ENCODE data around the gene OSBP2. TPM values are rescaled to one million over a fixed set of nuclear protein-coding genes. Genes with fewer than 3 reads are reported as not detected.

OSBP2 gene
- polyA plus RNA-seq, 1 experiment = 0.77 TPM

- no peaks in the 10 kb centered on the region for H3K36me3 ChIP-seq (ENCODE audit: control insufficient read depth, insufficient read depth, low read length)
- no peaks in the 10 kb centered on the region for H3K27me3 ChIP-seq (ENCODE audit: control insufficient read depth, insufficient read depth, low read length)
- no peak overlapping the region for H3K4me3 ChIP-seq (ENCODE audit: low read depth, low read length)
- DNase-seq (ENCODE audit: low read depth) = no peak
- ChIA-PET POLR2A (no interaction called here), CTCF (interaction anchor here (1.6 to 1.9 kb wide), 4 partner anchors 9 to 274 kb away, joined by 4 to 8 read pairs (median 6); no protein-coding TSS in a partner anchor)
- TF ChIP-seq CTCF (IDR thresholded peaks at IDR 0.05; ENCODE audit: insufficient read depth, low read depth, low read length) = no peak
Observed at GRCh38 chr22:30908051-30908461, 213.4 kb downstream of the OSBP2 start.

GRCh38 chr22:30909306-30909705, 214.6 kb downstream of the OSBP2 start:
- Histone ChIP-seq H3K27me3 (ENCODE audit: control insufficient read depth, insufficient read depth, low read length) (no peaks in the 10 kb centered on the region), H3K4me3 (ENCODE audit: low read depth, low read length) (no peak overlapping the region), H3K36me3 (ENCODE audit: control insufficient read depth, insufficient read depth, low read length) (no peaks in the 10 kb centered on the region)
- CTCF ChIA-PET = interaction anchor here (1.0 to 1.9 kb wide), 6 partner anchors 10 to 146 kb away, joined by 3 to 8 read pairs (median 4); no protein-coding TSS in a partner anchor
- POLR2A ChIA-PET = no interaction called here
- no peak for TF ChIP-seq CTCF (IDR thresholded peaks at IDR 0.05; ENCODE audit: insufficient read depth, low read depth, low read length)
- no peak for DNase-seq (ENCODE audit: low read depth)

GRCh38 chr22:30910358-30910757, 215.7 kb downstream of the OSBP2 start:
- CTCF ChIA-PET = interaction anchor here (1.3 kb wide), 2 partner anchors 10 to 19 kb away, joined by 4 to 9 read pairs; no protein-coding TSS in a partner anchor
- Histone ChIP-seq H3K4me3 (ENCODE audit: low read depth, low read length) (no peak overlapping the region), H3K27me3 (ENCODE audit: control insufficient read depth, insufficient read depth, low read length) (no peaks in the 10 kb centered on the region), H3K36me3 (ENCODE audit: control insufficient read depth, insufficient read depth, low read length) (no peaks in the 10 kb centered on the region)
- POLR2A ChIA-PET = no interaction called here
- no peak for TF ChIP-seq CTCF (IDR thresholded peaks at IDR 0.05; ENCODE audit: insufficient read depth, low read depth, low read length)
- DNase-seq (ENCODE audit: low read depth) = no peak

- ChIA-PET POLR2A (no interaction called here), CTCF (interaction anchor here (1.3 to 5.5 kb wide), 10 partner anchors 11 to 284 kb away, joined by 3 to 98 read pairs (median 8); no protein-coding TSS in a partner anchor)
- Histone ChIP-seq H3K36me3 (ENCODE audit: control insufficient read depth, insufficient read depth, low read length) (no peaks in the 10 kb centered on the region), H3K4me3 (ENCODE audit: low read depth, low read length) (no peak overlapping the region), H3K27me3 (ENCODE audit: control insufficient read depth, insufficient read depth, low read length) (no peaks in the 10 kb centered on the region)
- no peak for DNase-seq (ENCODE audit: low read depth)
- no peak for TF ChIP-seq CTCF (IDR thresholded peaks at IDR 0.05; ENCODE audit: insufficient read depth, low read depth, low read length)
Observed at GRCh38 chr22:30918761-30919160, 224.1 kb downstream of the OSBP2 start.

GRCh38 chr22:30919973-30920372, 225.3 kb downstream of the OSBP2 start:
- no peaks in the 10 kb centered on the region for H3K36me3 ChIP-seq (ENCODE audit: control insufficient read depth, insufficient read depth, low read length)
- no peak overlapping the region for H3K4me3 ChIP-seq (ENCODE audit: low read depth, low read length)
- ChIA-PET CTCF (interaction anchor here (0.6 to 5.5 kb wide), 32 partner anchors 9 to 354 kb away, joined by 3 to 98 read pairs (median 5); no protein-coding TSS in a partner anchor), POLR2A (no interaction called here)
- no peaks in the 10 kb centered on the region for H3K27me3 ChIP-seq (ENCODE audit: control insufficient read depth, insufficient read depth, low read length)
- TF ChIP-seq CTCF (IDR thresholded peaks at IDR 0.05; ENCODE audit: insufficient read depth, low read depth, low read length) = no peak
- no peak for DNase-seq (ENCODE audit: low read depth)
